Thyroid gland (tissue), 4 donors: ENCODE data around the gene KYNU. TPM values are rescaled to one million over a fixed set of nuclear protein-coding genes. Genes with fewer than 3 reads are reported as not detected.

Experiments
- DNase-seq, 2 donors: peaks; one replicate each; pipeline ENCODE4 v3.0.0-alpha.2; 2019
- H3K27ac ChIP-seq, 3 donors: fragments of 200-600 bp; sonication (generic); 1 replicate in 2 of 3; 2 replicates in 1 of 3; pipeline ENCODE4 v1.5.1; 2016 to 2019; ENCODE audit warnings: mild to moderate bottlenecking in 1 of 3, moderate library complexity in 1 of 3
- H3K27me3 ChIP-seq: fragments of 200-600 bp; sonication (generic); one replicate; pipeline ENCODE4 v1.5.1; 2019
- H3K36me3 ChIP-seq, 2 donors: fragments of 200-600 bp; sonication (generic); one replicate each; pipeline ENCODE4 v1.5.1; 2016 to 2019
- H3K4me1 ChIP-seq, 2 donors: fragments of 200-600 bp; sonication (generic); one replicate each; pipeline ENCODE4 v1.5.1; 2017 to 2019
- H3K4me3 ChIP-seq, 3 donors: fragments of 200-600 bp; sonication (generic); replicated peaks in 1 of 3; 1 replicate in 2 of 3; 2 replicates in 1 of 3; pipeline ENCODE4 v1.5.1; 2016; ENCODE audit warnings: mild to moderate bottlenecking in 1 of 3
- H3K9me3 ChIP-seq: fragments of 200-600 bp; sonication (generic); one replicate; pipeline ENCODE4 v1.5.1; 2017
- CTCF ChIP-seq, 6 experiments: fragments of 200-600 bp in 3 of 6; fragments of 450-650 bp in 3 of 6; sonication (generic) in 3 of 6; IDR thresholded peaks; one replicate each; pipeline ENCODE4 v1.5.1; 2016 to 2019; ENCODE audit warnings: antibody characterized with exemption in 6 of 6, mild to moderate bottlenecking in 2 of 6, inconsistent platforms in 1 of 6, moderate library complexity in 1 of 6
- POLR2A ChIP-seq, 2 donors: fragments of 450-650 bp; IDR thresholded peaks; one replicate each; pipeline ENCODE4 v1.6.1; 2017; ENCODE audit warnings: antibody characterized with exemption in 2 of 2, mild to moderate bottlenecking in 2 of 2, moderate library complexity in 1 of 2
- WGBS, 2 donors: methylation state at CpG; one replicate each; pipeline ENCODE4 v1.1.5; 2017; 5-methylcytosine and 5-hydroxymethylcytosine counted together
- intact Hi-C: fragments of 100-400 bp; cut with DNase I; formaldehyde crosslinking; loops from one replicate; pipeline ENCODE4 v1.15.1; 2023
- total RNA-seq, 4 donors: library from RNA; depleted of rRNA; stranded (reverse); fragments of >200 nt; gene quantifications; one replicate each; pipeline ENCODE4 v1.2.3, GENCODE V29; 2016

KYNU gene
- total RNA-seq = 1 to 10 TPM in 3 of 4 donors, under 1 TPM in 1; 0.93 to 7.8 (median 4.5) TPM

GRCh38 chr2:142877216-142877838 lies at the start of gene KYNU:
TSS of gene KYNU (plus strand) at chr2:142877664. CDS start at chr2:142885368, 7,704 bp downstream.
- H3K27ac ChIP-seq = no peak within 1 kb of the TSS
- H3K36me3 ChIP-seq = no peaks in the 10 kb centered on the region
- no peak within 1 kb of the TSS for H3K4me3 ChIP-seq
- no peaks in the 10 kb centered on the region for H3K9me3 ChIP-seq
- TF ChIP-seq POLR2A (IDR thresholded peaks at IDR 0.05) (no peak), CTCF (IDR thresholded peaks at IDR 0.05) (no peak)
- intact Hi-C loops = no loop called here
- peaks cover 0 to 5% of the 10 kb centered on the region in 2 donors for H3K4me1 ChIP-seq
- 70 to 80% methylated on average over 2 of the region's 2 CpGs for WGBS, 2 donors
- no peaks in the 10 kb centered on the region for H3K27me3 ChIP-seq
- no peak for DNase-seq

- WGBS, 2 donors = 79 to 87% methylated on average over 1 of the region's 1 CpG
- H3K4me1 ChIP-seq = no peaks in the 10 kb centered on the region
- no peak for DNase-seq
- H3K9me3 ChIP-seq = no peaks in the 10 kb centered on the region
- H3K36me3 ChIP-seq = no peaks in the 10 kb centered on the region
- H3K27ac ChIP-seq = no peak overlapping the region
- no peak overlapping the region for H3K4me3 ChIP-seq
- TF ChIP-seq CTCF (IDR thresholded peaks at IDR 0.05) = no peak
- no peak for TF ChIP-seq POLR2A (IDR thresholded peaks at IDR 0.05)
- intact Hi-C loops = no loop called here
- H3K27me3 ChIP-seq = no peaks in the 10 kb centered on the region
Observed at GRCh38 chr2:142834021-142834420, 43.4 kb upstream of the KYNU start.

- Histone ChIP-seq H3K4me1 (no peaks in the 10 kb centered on the region), H3K36me3 (no peaks in the 10 kb centered on the region), H3K9me3 (no peaks in the 10 kb centered on the region), H3K27ac (no peak overlapping the region), H3K4me3 (no peak overlapping the region), H3K27me3 (no peaks in the 10 kb centered on the region)
- intact Hi-C loops = no loop called here
- TF ChIP-seq CTCF (IDR thresholded peaks at IDR 0.05) = no peak
- no peak for TF ChIP-seq POLR2A (IDR thresholded peaks at IDR 0.05)
- no peak for DNase-seq
Observed at GRCh38 chr2:142840436-142840835, 37.0 kb upstream of the KYNU start.

GRCh38 chr2:142841788-142842187 lies 35.7 kb upstream of the KYNU start:
- no peak for DNase-seq
- Histone ChIP-seq H3K4me3 (no peak overlapping the region), H3K36me3 (no peaks in the 10 kb centered on the region), H3K9me3 (no peaks in the 10 kb centered on the region), H3K27me3 (no peaks in the 10 kb centered on the region), H3K4me1 (no peaks in the 10 kb centered on the region), H3K27ac (no peak overlapping the region)
- WGBS, 2 donors = 90 to 93% methylated on average over 2 of the region's 2 CpGs
- TF ChIP-seq CTCF (IDR thresholded peaks at IDR 0.05) (no peak), POLR2A (IDR thresholded peaks at IDR 0.05) (no peak)
- intact Hi-C loops = no loop called here

- H3K27ac ChIP-seq = no peak overlapping the region
- DNase-seq = no peak
- WGBS, 2 donors = 97 to 100% methylated on average over 1 of the region's 1 CpG
- no peak overlapping the region for H3K4me3 ChIP-seq
- no peaks in the 10 kb centered on the region for H3K4me1 ChIP-seq
- no peaks in the 10 kb centered on the region for H3K36me3 ChIP-seq
- no peaks in the 10 kb centered on the region for H3K9me3 ChIP-seq
- no peaks in the 10 kb centered on the region for H3K27me3 ChIP-seq
- intact Hi-C loops = no loop called here
- no peak for TF ChIP-seq CTCF (IDR thresholded peaks at IDR 0.05)
- no peak for TF ChIP-seq POLR2A (IDR thresholded peaks at IDR 0.05)
Observed at GRCh38 chr2:142842369-142842768, 35.1 kb upstream of the KYNU start.
